A673 (cell line): ENCODE results near the gene NAV2. TPM values are rescaled to one million over a fixed set of nuclear protein-coding genes. Genes with fewer than 3 reads are reported as not detected.

Experiments
- BruUV-seq: library from RNA; stranded (reverse); fragments of 400-500 nt; replicated peaks from 2 replicates; lab custom pipeline; 2021; lab: Mats Ljungman, UMichigan
- CTCF ChIA-PET: fragments of 300-600 bp; sonication (Branson Sonifier 250); formaldehyde crosslinking; loops from one replicate; lab custom pipeline; 2022; ENCODE audit warnings: antibody characterized with exemption; lab: Charles Lee
- POLR2A ChIA-PET: fragments of 300-600 bp; sonication (Branson Sonifier 250); formaldehyde crosslinking; loops from one replicate; lab custom pipeline; 2022; ENCODE audit warnings: antibody characterized with exemption; ENCODE audit not compliant: low non-redundant PET; lab: Charles Lee
- DNase-seq: peaks from one replicate; pipeline ENCODE4 v3.0.0-alpha.2; 2015; ENCODE audit warnings: low spot score
- H3K27ac ChIP-seq: fragments of 200-600 bp; sonication (generic); 2 replicates; pipeline ENCODE4 v1.5.1; 2016; ENCODE audit warnings: mixed run types, low read depth, mild to moderate bottlenecking, mixed read lengths, antibody characterized with exemption, low read length; ENCODE audit not compliant: poor library complexity, severe bottlenecking
- H3K27me3 ChIP-seq: fragments of 200-600 bp; sonication (generic); replicated peaks from 2 replicates; pipeline ENCODE4 v1.6.1; 2017; ENCODE audit warnings: mixed run types, low read depth, mild to moderate bottlenecking, mixed read lengths, antibody characterized with exemption, low read length; ENCODE audit not compliant: insufficient read depth, poor library complexity
- H3K36me3 ChIP-seq: fragments of 200-600 bp; sonication (generic); 2 replicates; pipeline ENCODE4 v1.6.1; 2016; ENCODE audit warnings: mixed run types, mild to moderate bottlenecking, mixed read lengths, antibody characterized with exemption, low read length; ENCODE audit not compliant: insufficient read depth, poor library complexity, severe bottlenecking
- H3K4me1 ChIP-seq: fragments of 200-600 bp; sonication (generic); 2 replicates; pipeline ENCODE4 v1.6.1; 2017; ENCODE audit warnings: mixed run types, mild to moderate bottlenecking, mixed read lengths, antibody characterized with exemption, low read length; ENCODE audit not compliant: insufficient read depth, poor library complexity, severe bottlenecking
- H3K4me3 ChIP-seq: fragments of 200-600 bp; sonication (generic); 2 replicates; pipeline ENCODE4 v1.5.1; 2016; ENCODE audit warnings: low read depth, mixed run types, mild to moderate bottlenecking, mixed read lengths, low read length; ENCODE audit not compliant: poor library complexity, severe bottlenecking
- H3K9me3 ChIP-seq: fragments of 200-600 bp; sonication (generic); 2 replicates; pipeline ENCODE4 v1.6.1; 2016; ENCODE audit warnings: mixed run types, low read depth, mild to moderate bottlenecking, mixed read lengths, antibody characterized with exemption, low read length; ENCODE audit not compliant: poor library complexity, severe bottlenecking
- CTCF ChIP-seq: fragments of 300-800, 200-600 bp; sonication (generic); conservative IDR thresholded peaks from 2 replicates; pipeline ENCODE4 v1.5.1; 2017; ENCODE audit warnings: low read depth, mild to moderate bottlenecking, antibody characterized with exemption, low read length, moderate library complexity, mixed read lengths
- EZH2 ChIP-seq: fragments of 200-600 bp; sonication (generic); IDR thresholded peaks from 2 replicates; pipeline ENCODE4 v1.6.1; 2017; ENCODE audit warnings: borderline replicate concordance, low read depth, mild to moderate bottlenecking, mixed read lengths, antibody characterized with exemption, low read length; ENCODE audit not compliant: poor library complexity, severe bottlenecking
- intact Hi-C: fragments of 100-400 bp; cut with micrococcal nuclease; formaldehyde crosslinking; loops from one replicate; pipeline ENCODE4 v1.10.0; 2022; ENCODE audit not compliant: unreplicated experiment
- total RNA-seq: library from RNA; stranded (reverse); gene quantifications from 2 replicates; pipeline ENCODE4 v1.2.3, GENCODE V29; 2021

NAV2 gene
- total RNA-seq, 1 experiment from 2014 or later: not detected

- Histone ChIP-seq H3K27ac (no peak overlapping the region), H3K27me3 (no peaks in the 10 kb centered on the region), H3K9me3 (no peaks in the 10 kb centered on the region), H3K4me3 (no peak overlapping the region), H3K36me3 (no peaks in the 10 kb centered on the region), H3K4me1 (no peaks in the 10 kb centered on the region)
- ChIA-PET CTCF (interaction anchor here (0.5 kb wide), 1 partner anchor 11 kb away, joined by 3 read pairs; no protein-coding TSS in a partner anchor), POLR2A (no interaction called here)
- TF ChIP-seq CTCF (no peak), EZH2 (no peak)
- no TSS peak for BruUV-seq
- intact Hi-C loops: no loop called here
- no peak for DNase-seq
These were observed 251.2 kb downstream of the NAV2 start for GRCh38 chr11:19963697-19964387.

- no peak overlapping the region for H3K27ac ChIP-seq
- BruUV-seq: no TSS peak
- no peaks in the 10 kb centered on the region for H3K4me1 ChIP-seq
- no peaks in the 10 kb centered on the region for H3K27me3 ChIP-seq
- TF ChIP-seq EZH2: no peak
- TF ChIP-seq CTCF: no peak
- DNase-seq: no peak
- no peaks in the 10 kb centered on the region for H3K36me3 ChIP-seq
- POLR2A ChIA-PET: no interaction called here
- intact Hi-C loops: no loop called here
- CTCF ChIA-PET: no interaction called here
- H3K9me3 ChIP-seq: no peaks in the 10 kb centered on the region
- no peak overlapping the region for H3K4me3 ChIP-seq
These were observed 253.8 kb downstream of the NAV2 start for GRCh38 chr11:19966441-19966840.

GRCh38 chr11:19966927-19967326 is 254.3 kb downstream of the NAV2 start:
- intact Hi-C loops: no loop called here
- Histone ChIP-seq H3K36me3 (no peaks in the 10 kb centered on the region), H3K27me3 (no peaks in the 10 kb centered on the region), H3K27ac (no peak overlapping the region), H3K4me1 (no peaks in the 10 kb centered on the region), H3K4me3 (no peak overlapping the region), H3K9me3 (no peaks in the 10 kb centered on the region)
- BruUV-seq: no TSS peak
- ChIA-PET CTCF (no interaction called here), POLR2A (no interaction called here)
- DNase-seq: no peak
- TF ChIP-seq CTCF (no peak), EZH2 (no peak)
